Caco-2 (cell line): Measurements from ENCODE around the gene WWC2. TPM values are rescaled to one million over a fixed set of nuclear protein-coding genes. Genes with fewer than 3 reads are reported as not detected.

Source experiments
- BruUV-seq: library from RNA; stranded (reverse); fragments of 400-500 nt; replicated peaks from 2 replicates; lab custom pipeline; 2021; lab: Mats Ljungman, UMichigan
- CTCF ChIA-PET: fragments of 300-600 bp; sonication (Branson Sonifier 250); formaldehyde crosslinking; loops from one replicate; lab custom pipeline; 2022; ENCODE audit warnings: antibody characterized with exemption; lab: Charles Lee
- POLR2A ChIA-PET: fragments of 300-600 bp; sonication (Branson Sonifier 250); formaldehyde crosslinking; loops from one replicate; lab custom pipeline; 2022; ENCODE audit warnings: antibody characterized with exemption; lab: Charles Lee
- DNase-seq, 2 experiments: peaks; one replicate each; pipeline versions ENCODE4 v3.0.0 to v3.0.0-alpha.2; 2020 to 2022
- H3K27me3 ChIP-seq: replicated peaks from 2 replicates; pipeline ENCODE4 v1.6.0; 2011; ENCODE audit warnings: low read length; ENCODE audit not compliant: control insufficient read depth, insufficient read depth
- H3K36me3 ChIP-seq: 2 replicates; pipeline ENCODE4 v1.5.1; 2011; ENCODE audit warnings: low read length; ENCODE audit not compliant: control insufficient read depth, insufficient read depth
- H3K4me1 ChIP-seq: fragments of 250-450 bp; sonication (Bioruptor Pico); 2 replicates; pipeline ENCODE4 v1.5.1; 2020; ENCODE audit warnings: mild to moderate bottlenecking
- H3K4me3 ChIP-seq: 2 replicates; pipeline ENCODE4 v1.5.1; 2011; ENCODE audit warnings: low read depth, mild to moderate bottlenecking, control low read depth, low read length
- H3K9me3 ChIP-seq: fragments of 250-450 bp; sonication (Bioruptor Pico); 2 replicates; pipeline ENCODE4 v1.5.1; 2020; ENCODE audit warnings: mild to moderate bottlenecking, moderate library complexity
- H3K27ac Mint-ChIP-seq: one replicate; pipeline ENCODE4 v1.8.0; 2022; ENCODE audit warnings: mixed read lengths; ENCODE audit not compliant: unreplicated experiment
- H3K27me3 Mint-ChIP-seq: one replicate; pipeline ENCODE4 v1.8.0; 2022; ENCODE audit warnings: mixed read lengths; ENCODE audit not compliant: insufficient read depth, unreplicated experiment
- H3K36me3 Mint-ChIP-seq: one replicate; pipeline ENCODE4 v1.8.0; 2022; ENCODE audit warnings: mild to moderate bottlenecking, mixed read lengths; ENCODE audit not compliant: insufficient read depth, unreplicated experiment
- H3K4me1 Mint-ChIP-seq: one replicate; pipeline ENCODE4 v1.8.0; 2022; ENCODE audit warnings: low read depth, mixed read lengths; ENCODE audit not compliant: unreplicated experiment
- H3K4me3 Mint-ChIP-seq: one replicate; pipeline ENCODE4 v1.8.0; 2022; ENCODE audit warnings: mild to moderate bottlenecking, moderate library complexity, mixed read lengths; ENCODE audit not compliant: unreplicated experiment
- H3K9me3 Mint-ChIP-seq: one replicate; pipeline ENCODE4 v1.8.0; 2022; ENCODE audit warnings: mixed read lengths; ENCODE audit not compliant: unreplicated experiment
- intact Hi-C: fragments of 100-400 bp; cut with micrococcal nuclease; formaldehyde crosslinking; loops from one replicate; pipeline ENCODE4 v1.10.0; 2022; ENCODE audit not compliant: unreplicated experiment
- total RNA-seq: library from RNA; stranded (reverse); gene quantifications from 2 replicates; pipeline ENCODE4 v1.2.3, GENCODE V29; 2022
- TF ChIP-seq, protein P1 (sequence below), 2 experiments: fragments of 200-600 bp in 1 of 2; IDR thresholded peaks; 1 replicate in 1 of 2; 2 replicates in 1 of 2; pipeline versions ENCODE4 v1.5.1 to v1.8.0; 2011 to 2022; ENCODE audit warnings: antibody characterized with exemption in 1 of 2, control low read depth in 1 of 2, inconsistent platforms in 1 of 2, low read depth in 1 of 2, low read length in 1 of 2, mild to moderate bottlenecking in 1 of 2, moderate library complexity in 1 of 2; ENCODE audit not compliant: insufficient read depth in 1 of 2, severe bottlenecking in 1 of 2, unreplicated experiment in 1 of 2

WWC2 gene
- total RNA-seq, 1 experiment from 2014 or later, result 126 TPM

GRCh38 chr4:183369073-183369472 is 270.0 kb downstream of the WWC2 start:
- BruUV-seq, result no TSS peak
- Mint-ChIP-seq H3K9me3 (no peaks in the 10 kb centered on the region), H3K4me3 (no peak overlapping the region), H3K4me1 (no peaks in the 10 kb centered on the region), H3K27me3 (no peaks in the 10 kb centered on the region), H3K27ac (no peak overlapping the region), H3K36me3 (no peaks in the 10 kb centered on the region)
- CTCF ChIA-PET, result no interaction called here
- POLR2A ChIA-PET, result no interaction called here
- H3K4me1 ChIP-seq, result peaks cover 6% of the 10 kb centered on the region; the same call in 1 of the 2 replicates
- no peak for DNase-seq
- H3K36me3 ChIP-seq, result no peaks in the 10 kb centered on the region
- 0 out of 2 replicates have a peak, but pooled peaks cover 5% of the 10 kb centered on the region for H3K9me3 ChIP-seq
- intact Hi-C loops, result no loop called here
- H3K4me3 ChIP-seq, result no peak overlapping the region
- no peaks in the 10 kb centered on the region for H3K27me3 ChIP-seq
- TF ChIP-seq, protein P1, sequence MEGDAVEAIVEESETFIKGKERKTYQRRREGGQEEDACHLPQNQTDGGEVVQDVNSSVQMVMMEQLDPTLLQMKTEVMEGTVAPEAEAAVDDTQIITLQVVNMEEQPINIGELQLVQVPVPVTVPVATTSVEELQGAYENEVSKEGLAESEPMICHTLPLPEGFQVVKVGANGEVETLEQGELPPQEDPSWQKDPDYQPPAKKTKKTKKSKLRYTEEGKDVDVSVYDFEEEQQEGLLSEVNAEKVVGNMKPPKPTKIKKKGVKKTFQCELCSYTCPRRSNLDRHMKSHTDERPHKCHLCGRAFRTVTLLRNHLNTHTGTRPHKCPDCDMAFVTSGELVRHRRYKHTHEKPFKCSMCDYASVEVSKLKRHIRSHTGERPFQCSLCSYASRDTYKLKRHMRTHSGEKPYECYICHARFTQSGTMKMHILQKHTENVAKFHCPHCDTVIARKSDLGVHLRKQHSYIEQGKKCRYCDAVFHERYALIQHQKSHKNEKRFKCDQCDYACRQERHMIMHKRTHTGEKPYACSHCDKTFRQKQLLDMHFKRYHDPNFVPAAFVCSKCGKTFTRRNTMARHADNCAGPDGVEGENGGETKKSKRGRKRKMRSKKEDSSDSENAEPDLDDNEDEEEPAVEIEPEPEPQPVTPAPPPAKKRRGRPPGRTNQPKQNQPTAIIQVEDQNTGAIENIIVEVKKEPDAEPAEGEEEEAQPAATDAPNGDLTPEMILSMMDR (IDR thresholded peaks at IDR 0.05; ENCODE audit: insufficient read depth in 1 of 2, low read depth in 1 of 2, low read length in 1 of 2, severe bottlenecking in 1 of 2, unreplicated experiment in 1 of 2), result no peak

Other genes starting within 250 kb of the WWC2 start
- gene DCTD, start 181.9 kb upstream of the WWC2 start, total RNA-seq, result 70.9 and 79.0 TPM in 2 replicates
- not detected in 2 replicates for gene CLDN22, start 221.0 kb downstream of the WWC2 start, total RNA-seq
- gene CLDN24, start 223.2 kb downstream of the WWC2 start, total RNA-seq, result not detected in 2 replicates